Measurements from ENCODE around the gene SYTL1. TPM values are rescaled to one million over a fixed set of nuclear protein-coding genes. Genes with fewer than 3 reads are reported as not detected.

The SYTL1 gene
- total and polyA plus RNA-seq, 9 of the 15 experiments (the other 6 are each of a cell fraction or from before 2014, with no cell fraction given): 0.04 to 9.3 (median 1.7) TPM

DNA sequence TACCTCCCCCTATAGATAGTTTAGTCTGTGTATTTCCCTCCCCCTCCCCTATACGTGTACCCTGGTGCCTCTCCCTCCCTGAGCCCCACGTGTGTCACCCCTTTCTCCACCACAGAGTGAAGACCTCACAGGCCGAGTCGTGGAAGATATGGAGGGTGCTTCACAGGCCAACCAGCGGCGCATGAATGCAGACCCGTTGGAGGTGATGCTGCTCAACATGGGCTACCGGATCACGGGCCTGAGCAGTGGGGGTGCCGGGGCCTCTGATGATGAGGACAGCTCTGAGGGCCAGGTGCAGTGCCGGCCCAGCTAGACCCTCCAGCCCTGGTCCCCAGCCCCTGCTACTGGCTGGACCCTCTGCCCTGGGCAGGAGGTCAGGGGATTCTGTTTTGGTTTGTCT, 35.8 kb upstream of the SYTL1 start:
- CTCF ChIA-PET (ENCODE audit: low intra/inter-chr PET ratio): no interaction called here
- Histone ChIP-seq H3K36me3 (ENCODE audit: control insufficient read depth, insufficient read depth, low read length) (peaks cover 9% of the 10 kb centered on the region; the same call in 2 of the 3 replicates), H4K20me1 (replicated peaks; ENCODE audit: control insufficient read depth, insufficient read depth, low read length) (0 out of 2 replicates have a peak, but pooled peaks cover 1% of the 10 kb centered on the region), H3K4me2 (ENCODE audit: insufficient read depth, low read length) (no peak overlapping the region), H3K9me3 (replicated peaks; ENCODE audit: control insufficient read depth, insufficient read depth, low read depth, low read length) (no peaks in the 10 kb centered on the region), H3K9ac (ENCODE audit: insufficient read depth in 1 of 2, low read depth in 2 of 2, low read length in 2 of 2) (peak overlapping the region in 1 of 2 experiments; percentile 47; a peak in 1 of 4 replicates), H3K27me3 (ENCODE audit: control insufficient read depth in 2 of 2, insufficient read depth in 2 of 2, low read length in 2 of 2) (no peaks in the 10 kb centered on the region), H2AFZ (ENCODE audit: low read depth, low read length) (no peak overlapping the region), H3K79me2 (ENCODE audit: control insufficient read depth, insufficient read depth, low read length) (no peaks in the 10 kb centered on the region), H3K4me3 (no peak overlapping the region), H3K9me1 (ENCODE audit: control insufficient read depth, insufficient read depth, low read length) (no peaks in the 10 kb centered on the region), H3K4me1 (replicated peaks in 1 of 2; ENCODE audit: control insufficient read depth in 2 of 2, insufficient read depth in 2 of 2, low read length in 2 of 2) (peaks cover 0 to 8% of the 10 kb centered on the region in 2 experiments; a peak in 1 of 5 replicates), H3K27ac (ENCODE audit: extremely low read depth, low read depth, low read length) (no peak overlapping the region)
- 62% methylated on average over 8 of the region's 11 CpGs for WGBS (ENCODE audit: insufficient coverage, low coverage, missing lambda C conversion rate)
- DNase-seq (ENCODE audit: extremely low read depth in 1 of 4, low spot score in 3 of 4) (no peak), FAIRE-seq (no peak), ATAC-seq (no peak)
- POLR2A ChIA-PET: interaction anchor here (0.6 to 2.0 kb wide), 4 partner anchors 9 to 1465 kb away, joined by 3 to 9 read pairs (median 4); no protein-coding TSS in a partner anchor
- intact Hi-C loops (cut with micrococcal nuclease) (no loop called here), in situ Hi-C loops (cut with MboI) (no loop called here)
- TF ChIP-seq NFIC (IDR thresholded peaks at IDR 0.05) (no peak), POLR2G (IDR thresholded peaks at IDR 0.05; ENCODE audit: low read depth, low read length) (peak; percentile 43; the same call in 1 of the 2 replicates)
- BruUV-seq (replicated peaks): no TSS peak

DNA sequence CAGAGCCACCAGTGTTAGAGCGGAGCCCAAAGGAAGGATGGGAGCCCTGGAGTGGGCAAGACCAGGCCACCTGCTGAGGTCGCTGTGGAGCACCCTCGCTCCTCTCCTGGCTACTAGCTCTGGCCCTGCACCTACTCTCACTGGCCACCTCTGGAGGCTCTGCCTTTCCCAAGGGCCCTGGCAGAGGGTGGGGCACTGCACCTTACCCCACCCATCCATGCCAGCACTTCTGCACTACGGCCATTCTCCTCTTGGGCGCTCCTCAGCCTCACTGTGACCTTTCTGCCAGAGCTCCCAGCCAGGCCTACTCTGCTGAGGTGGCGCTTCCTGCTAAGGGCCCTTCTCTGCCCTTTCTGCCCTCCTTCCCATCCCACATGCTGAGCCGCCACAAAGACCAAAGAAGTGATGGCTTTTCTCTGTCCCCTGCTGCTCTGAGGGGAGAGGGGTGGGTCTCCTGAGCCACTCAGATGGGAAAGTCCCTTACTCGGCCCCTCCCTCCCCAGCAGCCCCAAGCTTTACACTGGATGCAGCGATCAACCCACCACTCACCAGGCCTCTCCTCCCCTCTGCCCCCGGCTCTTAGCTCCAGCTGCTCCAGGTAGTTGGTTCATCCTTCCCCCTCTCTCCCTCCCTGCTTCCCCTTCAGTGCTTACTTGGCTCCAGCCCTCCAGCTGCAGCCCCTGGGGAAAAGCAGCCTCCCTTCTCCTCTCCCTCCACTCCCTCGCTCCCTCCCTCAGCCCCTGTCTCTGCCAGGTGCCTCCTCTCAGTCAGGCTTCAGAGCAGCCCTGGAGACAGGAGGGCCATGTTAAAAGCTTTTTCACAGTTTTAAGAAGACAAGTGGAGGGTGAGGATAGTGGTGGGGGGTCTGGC, 34.7 kb upstream of the SYTL1 start:
- Histone ChIP-seq H3K9me1 (ENCODE audit: control insufficient read depth, insufficient read depth, low read length) (no peaks in the 10 kb centered on the region), H2AFZ (ENCODE audit: low read depth, low read length) (no peak overlapping the region), H3K9ac (ENCODE audit: insufficient read depth in 1 of 2, low read depth in 2 of 2, low read length in 2 of 2) (peak overlapping the region in 1 of 2 experiments; percentile 18; a peak in 2 of 4 replicates), H3K36me3 (ENCODE audit: control insufficient read depth, insufficient read depth, low read length) (no peaks in the 10 kb centered on the region; the same call in 2 of the 3 replicates), H3K4me3 (no peak overlapping the region), H3K4me2 (ENCODE audit: insufficient read depth, low read length) (no peak overlapping the region), H3K79me2 (ENCODE audit: control insufficient read depth, insufficient read depth, low read length) (no peaks in the 10 kb centered on the region), H3K9me3 (replicated peaks; ENCODE audit: control insufficient read depth, insufficient read depth, low read depth, low read length) (no peaks in the 10 kb centered on the region), H3K27ac (ENCODE audit: extremely low read depth, low read depth, low read length) (no peak overlapping the region), H4K20me1 (replicated peaks; ENCODE audit: control insufficient read depth, insufficient read depth, low read length) (no peaks in the 10 kb centered on the region), H3K27me3 (ENCODE audit: control insufficient read depth in 2 of 2, insufficient read depth in 2 of 2, low read length in 2 of 2) (no peaks in the 10 kb centered on the region), H3K4me1 (replicated peaks in 1 of 2; ENCODE audit: control insufficient read depth in 2 of 2, insufficient read depth in 2 of 2, low read length in 2 of 2) (peaks cover 0 to 8% of the 10 kb centered on the region in 2 experiments; a peak in 1 of 5 replicates)
- ChIA-PET POLR2A (interaction anchor here (0.7 to 2.0 kb wide), 5 partner anchors 8 to 300 kb away, joined by 3 to 9 read pairs (median 3); no protein-coding TSS in a partner anchor), CTCF (ENCODE audit: low intra/inter-chr PET ratio) (interaction anchor here (0.5 to 1.5 kb wide), 2 partner anchors 88 to 420 kb away, joined by 4 read pairs; no protein-coding TSS in a partner anchor)
- DNase-seq (ENCODE audit: extremely low read depth in 1 of 4, low spot score in 3 of 4) (peak; percentile 49 to 60 (median 57)), ATAC-seq (peak; percentile 95), FAIRE-seq (peak; percentile 74)
- in situ Hi-C loops (cut with MboI): no loop called here
- 60% methylated on average over 10 of the region's 11 CpGs for WGBS (ENCODE audit: insufficient coverage, low coverage, missing lambda C conversion rate)
- intact Hi-C loops (cut with micrococcal nuclease): no loop called here
- TSS peak; percentile 22 for BruUV-seq (replicated peaks)
- TF ChIP-seq SMC3 (conservative IDR thresholded peaks at IDR 0.05; ENCODE audit: insufficient read depth, low read depth, low read length) (peak; percentile 24; the same call in 1 of the 2 replicates), ZNF165 (CRISPR knock-in tag; IDR thresholded peaks at IDR 0.05; ENCODE audit: borderline replicate concordance) (no peak)

All from K562 (cell line).